ENCODE data around the gene RAB7A.

Gene RAB7A

GRCh38 chr3:128787256-128788253 lies 61.6 kb downstream of the RAB7A start:
- Histone ChIP-seq H3K36me3 (ENCODE audit: low read length) (no peaks in the 10 kb centered on the region), H3K9ac (ENCODE audit: low read length) (no peak overlapping the region), H3K9me3 (ENCODE audit: insufficient read depth, low read length) (no peaks in the 10 kb centered on the region), H3K4me2 (ENCODE audit: low read depth, low read length, poor library complexity, severe bottlenecking) (peak overlapping the region; percentile 4), H4K20me1 (ENCODE audit: low read depth, low read length) (no peaks in the 10 kb centered on the region; the same call in 1 of the 2 replicates), H3K27me3 (ENCODE audit: low read length) (no peaks in the 10 kb centered on the region), H2AFZ (ENCODE audit: low read depth, low read length, severe bottlenecking) (no peak overlapping the region), H3K79me2 (ENCODE audit: insufficient read depth, low read length) (peaks cover 95% of the 10 kb centered on the region), H3F3A (ENCODE audit: insufficient read depth) (no peaks in the 10 kb centered on the region), H3K27ac (ENCODE audit: low read depth, low read length) (no peak overlapping the region), H3K4me3 (ENCODE audit: insufficient read depth, low read length, poor library complexity, severe bottlenecking) (no peak overlapping the region), H3K9me2 (replicated peaks; ENCODE audit: insufficient read depth, low read length) (no peaks in the 10 kb centered on the region)
- no peak for TF ChIP-seq EZH2phosphoT487 (conservative IDR thresholded peaks at IDR 0.05; ENCODE audit: low read length)
- TF ChIP-seq, protein P1, sequence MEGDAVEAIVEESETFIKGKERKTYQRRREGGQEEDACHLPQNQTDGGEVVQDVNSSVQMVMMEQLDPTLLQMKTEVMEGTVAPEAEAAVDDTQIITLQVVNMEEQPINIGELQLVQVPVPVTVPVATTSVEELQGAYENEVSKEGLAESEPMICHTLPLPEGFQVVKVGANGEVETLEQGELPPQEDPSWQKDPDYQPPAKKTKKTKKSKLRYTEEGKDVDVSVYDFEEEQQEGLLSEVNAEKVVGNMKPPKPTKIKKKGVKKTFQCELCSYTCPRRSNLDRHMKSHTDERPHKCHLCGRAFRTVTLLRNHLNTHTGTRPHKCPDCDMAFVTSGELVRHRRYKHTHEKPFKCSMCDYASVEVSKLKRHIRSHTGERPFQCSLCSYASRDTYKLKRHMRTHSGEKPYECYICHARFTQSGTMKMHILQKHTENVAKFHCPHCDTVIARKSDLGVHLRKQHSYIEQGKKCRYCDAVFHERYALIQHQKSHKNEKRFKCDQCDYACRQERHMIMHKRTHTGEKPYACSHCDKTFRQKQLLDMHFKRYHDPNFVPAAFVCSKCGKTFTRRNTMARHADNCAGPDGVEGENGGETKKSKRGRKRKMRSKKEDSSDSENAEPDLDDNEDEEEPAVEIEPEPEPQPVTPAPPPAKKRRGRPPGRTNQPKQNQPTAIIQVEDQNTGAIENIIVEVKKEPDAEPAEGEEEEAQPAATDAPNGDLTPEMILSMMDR (IDR thresholded peaks at IDR 0.05; ENCODE audit: insufficient read depth, low read length, poor library complexity, severe bottlenecking): no peak

DNA sequence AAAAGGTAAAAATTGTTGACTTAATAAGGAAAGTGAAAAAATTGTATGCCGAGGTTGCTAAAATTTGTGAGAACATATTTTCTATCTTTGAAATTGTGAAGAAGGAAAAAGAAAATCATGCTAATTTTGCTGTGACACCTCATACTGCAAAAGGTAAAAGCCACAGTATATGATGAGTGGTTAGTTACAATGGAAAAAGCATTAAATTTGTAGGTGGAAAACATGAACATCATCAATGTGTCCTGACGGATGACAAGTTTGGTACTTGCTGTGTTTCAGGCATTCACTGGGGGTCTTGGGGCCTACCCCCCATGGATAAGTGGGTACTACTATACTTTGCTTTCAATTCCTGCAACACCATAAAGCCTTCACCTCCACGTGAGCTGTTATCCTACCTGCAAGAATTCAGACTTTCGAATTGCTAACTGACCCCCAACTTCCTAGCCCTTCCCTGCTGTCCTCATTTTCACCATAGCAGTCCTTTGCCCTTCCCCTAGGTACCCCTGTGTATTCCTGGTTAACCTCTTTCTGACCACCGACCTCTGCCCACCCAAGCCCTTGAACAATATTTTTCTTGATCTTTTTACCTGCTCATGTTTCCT lies 62.4 kb downstream of the RAB7A start:
- no peak overlapping the region for H3K9ac ChIP-seq (ENCODE audit: low read length)
- no peak overlapping the region for H3K4me3 ChIP-seq (ENCODE audit: insufficient read depth, low read length, poor library complexity, severe bottlenecking)
- no peaks in the 10 kb centered on the region for H3K9me2 ChIP-seq (replicated peaks; ENCODE audit: insufficient read depth, low read length)
- H3K9me3 ChIP-seq (ENCODE audit: insufficient read depth, low read length): no peaks in the 10 kb centered on the region
- H4K20me1 ChIP-seq (ENCODE audit: low read depth, low read length): no peaks in the 10 kb centered on the region; the same call in 1 of the 2 replicates
- no peak overlapping the region for H2AFZ ChIP-seq (ENCODE audit: low read depth, low read length, severe bottlenecking)
- H3K27ac ChIP-seq (ENCODE audit: low read depth, low read length): no peak overlapping the region
- peaks cover under 1% of the 10 kb centered on the region; the same call in 1 of the 2 replicates for H3F3A ChIP-seq (ENCODE audit: insufficient read depth)
- no peaks in the 10 kb centered on the region for H3K27me3 ChIP-seq (ENCODE audit: low read length)
- H3K79me2 ChIP-seq (ENCODE audit: insufficient read depth, low read length): peaks cover 90% of the 10 kb centered on the region
- TF ChIP-seq, protein P1 (IDR thresholded peaks at IDR 0.05; ENCODE audit: insufficient read depth, low read length, poor library complexity, severe bottlenecking): no peak
- no peak for TF ChIP-seq EZH2phosphoT487 (conservative IDR thresholded peaks at IDR 0.05; ENCODE audit: low read length)
- peak overlapping the region; percentile 21 for H3K4me2 ChIP-seq (ENCODE audit: low read depth, low read length, poor library complexity, severe bottlenecking)
- no peaks in the 10 kb centered on the region for H3K36me3 ChIP-seq (ENCODE audit: low read length)

DNA sequence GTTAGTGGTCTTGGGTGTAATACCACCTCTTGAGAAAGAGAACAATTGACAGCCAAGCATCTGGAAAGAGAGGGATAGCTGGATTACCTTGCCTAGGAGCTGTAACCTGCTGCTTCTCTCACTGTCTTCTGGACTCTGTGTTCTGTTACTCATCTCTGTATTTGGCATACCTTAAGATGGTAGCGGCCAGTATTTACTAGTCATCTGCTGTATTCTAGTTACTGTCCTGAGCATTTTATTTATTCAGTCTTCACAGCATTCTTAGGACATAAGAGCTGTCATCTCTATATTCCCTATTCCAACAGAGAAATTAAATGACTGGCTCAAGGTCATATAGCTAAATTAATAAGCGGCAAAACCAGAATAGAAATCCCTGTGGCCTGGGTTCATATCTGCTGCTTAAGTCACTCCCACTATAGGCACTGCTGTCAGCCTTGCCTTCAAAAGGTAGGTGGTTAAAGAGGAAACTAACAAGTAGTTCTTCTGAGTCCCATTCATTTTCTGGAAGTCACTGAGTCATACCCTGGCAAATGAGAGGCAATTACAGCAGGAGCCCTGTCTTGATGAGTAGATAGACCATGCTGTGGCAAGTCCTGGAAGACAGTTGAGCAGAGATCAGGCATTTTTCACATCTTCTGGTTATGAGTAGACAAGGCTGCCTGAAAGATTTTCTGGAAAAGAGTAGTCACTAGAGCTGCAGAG lies 68.2 kb downstream of the RAB7A start:
- Histone ChIP-seq H3F3A (ENCODE audit: insufficient read depth) (peaks cover 18% of the 10 kb centered on the region), H4K20me1 (ENCODE audit: low read depth, low read length) (no peaks in the 10 kb centered on the region), H3K4me3 (ENCODE audit: insufficient read depth, low read length, poor library complexity, severe bottlenecking) (no peak overlapping the region), H3K27me3 (ENCODE audit: low read length) (no peaks in the 10 kb centered on the region), H3K9ac (ENCODE audit: low read length) (no peak overlapping the region), H3K79me2 (ENCODE audit: insufficient read depth, low read length) (peaks cover 62% of the 10 kb centered on the region), H3K9me2 (replicated peaks; ENCODE audit: insufficient read depth, low read length) (no peaks in the 10 kb centered on the region), H3K4me2 (ENCODE audit: low read depth, low read length, poor library complexity, severe bottlenecking) (no peak overlapping the region), H3K36me3 (ENCODE audit: low read length) (peaks cover 10% of the 10 kb centered on the region; the same call in 1 of the 2 replicates), H2AFZ (ENCODE audit: low read depth, low read length, severe bottlenecking) (no peak overlapping the region), H3K9me3 (ENCODE audit: insufficient read depth, low read length) (no peaks in the 10 kb centered on the region), H3K27ac (ENCODE audit: low read depth, low read length) (no peak overlapping the region; the same call in 1 of the 2 replicates)
- no peak for TF ChIP-seq EZH2phosphoT487 (conservative IDR thresholded peaks at IDR 0.05; ENCODE audit: low read length)
- TF ChIP-seq, protein P1 (IDR thresholded peaks at IDR 0.05; ENCODE audit: insufficient read depth, low read length, poor library complexity, severe bottlenecking): no peak

Measured in SU-DHL-6 (cell line).